AG09309 (cell line): ENCODE measurements around the gene TPM4.

Experiments
- DNase-seq: peaks from one replicate; pipeline ENCODE4 v3.0.0-alpha.2; 2010; ENCODE audit warnings: low read depth
- H3K4me3 ChIP-seq: 2 replicates; pipeline ENCODE4 v1.5.1; 2011; ENCODE audit warnings: mild to moderate bottlenecking, low read depth, low read length, moderate library complexity; ENCODE audit not compliant: control insufficient read depth
- TF ChIP-seq, protein P1 (sequence below): IDR thresholded peaks from 2 replicates; pipeline ENCODE4 v1.5.1; 2011; ENCODE audit warnings: mild to moderate bottlenecking, low read depth, low read length, inconsistent platforms; ENCODE audit not compliant: insufficient read depth, control insufficient read depth; ENCODE audit errors: missing control alignments

The TPM4 gene

DNA sequence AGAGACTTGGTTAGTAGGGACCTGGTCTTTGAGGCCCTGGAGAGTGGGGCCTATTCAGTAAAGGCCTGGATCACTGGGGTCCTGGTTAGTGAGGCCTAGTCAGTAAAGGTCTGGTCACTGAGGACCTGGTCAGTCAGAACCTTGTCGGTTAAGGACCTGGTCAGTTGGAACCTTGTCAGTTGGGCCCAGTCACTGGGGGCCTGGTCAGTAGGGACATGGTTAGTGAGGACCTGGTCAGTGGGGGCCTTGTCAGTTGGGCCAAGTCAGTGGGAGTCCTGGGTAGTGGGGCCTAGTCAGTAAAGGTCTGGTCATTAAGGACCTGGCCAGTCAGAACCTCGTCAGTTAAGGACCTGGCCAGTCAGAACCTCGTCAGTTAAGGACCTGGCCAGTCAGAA lies 43.2 kb upstream of the TPM4 start:
- TF ChIP-seq, protein P1, sequence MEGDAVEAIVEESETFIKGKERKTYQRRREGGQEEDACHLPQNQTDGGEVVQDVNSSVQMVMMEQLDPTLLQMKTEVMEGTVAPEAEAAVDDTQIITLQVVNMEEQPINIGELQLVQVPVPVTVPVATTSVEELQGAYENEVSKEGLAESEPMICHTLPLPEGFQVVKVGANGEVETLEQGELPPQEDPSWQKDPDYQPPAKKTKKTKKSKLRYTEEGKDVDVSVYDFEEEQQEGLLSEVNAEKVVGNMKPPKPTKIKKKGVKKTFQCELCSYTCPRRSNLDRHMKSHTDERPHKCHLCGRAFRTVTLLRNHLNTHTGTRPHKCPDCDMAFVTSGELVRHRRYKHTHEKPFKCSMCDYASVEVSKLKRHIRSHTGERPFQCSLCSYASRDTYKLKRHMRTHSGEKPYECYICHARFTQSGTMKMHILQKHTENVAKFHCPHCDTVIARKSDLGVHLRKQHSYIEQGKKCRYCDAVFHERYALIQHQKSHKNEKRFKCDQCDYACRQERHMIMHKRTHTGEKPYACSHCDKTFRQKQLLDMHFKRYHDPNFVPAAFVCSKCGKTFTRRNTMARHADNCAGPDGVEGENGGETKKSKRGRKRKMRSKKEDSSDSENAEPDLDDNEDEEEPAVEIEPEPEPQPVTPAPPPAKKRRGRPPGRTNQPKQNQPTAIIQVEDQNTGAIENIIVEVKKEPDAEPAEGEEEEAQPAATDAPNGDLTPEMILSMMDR = no peak
- DNase-seq = no peak
- H3K4me3 ChIP-seq = no peak overlapping the region

DNA sequence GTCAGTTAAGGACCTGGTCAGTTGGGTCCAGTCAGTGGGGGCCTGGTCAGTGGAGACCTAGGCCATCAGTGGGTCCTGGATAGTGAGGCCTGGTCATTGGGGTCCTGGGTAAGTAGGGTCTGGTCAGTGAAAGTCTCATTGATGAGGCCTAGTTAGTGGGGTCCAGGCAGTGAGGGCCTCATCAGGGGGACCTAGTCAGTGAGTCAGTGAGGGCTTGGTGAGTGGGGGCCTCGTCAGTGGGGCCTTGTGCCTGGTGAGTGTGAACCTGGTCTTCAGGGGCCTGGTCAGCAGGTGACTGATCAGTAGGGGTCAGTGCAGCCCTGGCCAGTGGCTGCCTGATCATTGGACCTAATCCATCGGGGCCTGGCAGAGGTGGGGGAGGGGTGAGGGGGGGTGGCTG lies 42.6 kb upstream of the TPM4 start:
- TF ChIP-seq, protein P1 = no peak
- DNase-seq = no peak
- H3K4me3 ChIP-seq = no peak overlapping the region

DNA sequence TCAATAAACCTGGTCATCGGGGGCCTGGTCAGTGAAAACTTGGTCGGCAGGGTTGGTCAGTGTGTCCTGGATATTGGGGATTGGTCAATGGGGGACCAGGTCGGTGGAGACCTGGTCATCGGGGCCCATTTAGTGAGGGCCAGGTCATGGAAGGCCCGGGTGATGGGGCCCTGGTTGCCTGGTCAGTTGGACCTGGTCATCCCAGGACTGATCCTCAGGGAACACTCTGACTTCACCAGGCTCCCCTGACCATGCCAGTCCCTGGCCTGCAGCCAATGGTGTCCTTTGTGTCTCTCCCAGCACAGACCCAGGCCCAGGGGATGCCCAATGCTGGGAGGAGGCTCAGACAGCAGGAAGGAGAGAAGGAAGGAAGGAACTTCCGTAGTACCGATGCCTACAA lies 42.1 kb upstream of the TPM4 start:
- no peak overlapping the region for H3K4me3 ChIP-seq
- no peak for DNase-seq
- TF ChIP-seq, protein P1 = no peak

DNA sequence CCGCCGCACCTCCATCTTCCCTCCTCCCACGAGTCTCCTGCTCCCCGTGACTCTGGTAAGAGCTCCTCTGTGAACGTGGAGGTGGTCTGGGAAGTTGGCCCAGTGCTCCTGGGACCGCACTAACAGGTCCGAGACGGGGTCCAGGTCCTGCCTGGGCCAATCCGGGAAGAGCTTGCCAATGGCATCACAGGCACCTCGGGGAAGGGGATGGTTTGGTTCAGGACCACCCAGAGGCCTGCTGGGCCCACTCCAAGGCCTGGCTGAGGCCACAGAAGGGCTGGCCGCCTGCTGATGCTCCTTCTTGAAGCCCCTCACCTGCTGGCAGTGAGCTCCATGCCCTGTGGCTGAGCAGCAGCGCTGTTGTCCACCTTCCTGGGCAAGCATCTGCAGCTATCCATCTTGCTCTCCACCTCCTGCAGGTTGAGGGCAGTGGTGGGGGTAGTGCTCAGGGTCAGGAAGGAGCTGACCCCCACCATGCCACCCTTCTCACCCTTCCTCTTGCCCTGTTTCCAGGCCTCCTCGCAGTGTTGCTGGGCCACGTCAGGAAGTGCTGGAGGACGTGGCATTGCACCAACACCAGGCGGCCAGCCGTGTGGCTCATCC lies 41.2 kb upstream of the TPM4 start:
- no peak overlapping the region for H3K4me3 ChIP-seq
- TF ChIP-seq, protein P1 = no peak
- no peak for DNase-seq

DNA sequence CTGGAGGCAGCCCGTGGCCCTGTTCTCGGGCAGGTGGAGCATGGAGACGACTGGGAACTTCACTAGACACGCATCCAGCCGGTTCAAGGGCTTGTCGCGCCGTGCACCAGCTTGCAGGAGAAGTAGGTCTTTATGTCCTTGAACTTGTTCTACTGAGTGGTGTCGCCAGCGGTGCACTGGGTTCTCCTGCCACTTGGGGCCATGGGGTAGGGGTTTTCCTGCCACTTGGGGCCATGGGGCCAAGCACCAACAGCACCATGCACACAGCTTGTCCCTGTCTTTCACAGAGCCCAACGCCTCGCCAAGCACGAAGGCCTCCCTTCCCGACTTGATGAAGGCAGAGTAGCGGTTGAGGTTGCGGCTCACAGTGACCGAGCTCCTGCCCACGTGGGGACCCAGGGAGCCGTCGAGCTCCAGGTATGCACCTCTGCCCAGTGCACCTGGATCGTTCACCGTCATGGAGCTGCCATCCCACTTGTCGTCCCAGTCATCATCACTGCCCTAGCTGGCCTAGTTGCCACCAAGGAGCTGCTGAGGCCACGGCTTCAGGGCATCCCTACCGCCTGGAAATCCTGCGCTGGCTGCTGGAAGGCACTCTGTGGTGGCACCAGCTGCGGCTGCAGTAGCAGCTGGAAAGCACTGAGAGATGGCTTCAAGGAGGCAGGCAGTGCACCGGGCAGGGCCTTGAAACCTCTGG lies 40.5 kb upstream of the TPM4 start:
- no peak for DNase-seq
- TF ChIP-seq, protein P1 = no peak
- H3K4me3 ChIP-seq = no peak overlapping the region

DNA sequence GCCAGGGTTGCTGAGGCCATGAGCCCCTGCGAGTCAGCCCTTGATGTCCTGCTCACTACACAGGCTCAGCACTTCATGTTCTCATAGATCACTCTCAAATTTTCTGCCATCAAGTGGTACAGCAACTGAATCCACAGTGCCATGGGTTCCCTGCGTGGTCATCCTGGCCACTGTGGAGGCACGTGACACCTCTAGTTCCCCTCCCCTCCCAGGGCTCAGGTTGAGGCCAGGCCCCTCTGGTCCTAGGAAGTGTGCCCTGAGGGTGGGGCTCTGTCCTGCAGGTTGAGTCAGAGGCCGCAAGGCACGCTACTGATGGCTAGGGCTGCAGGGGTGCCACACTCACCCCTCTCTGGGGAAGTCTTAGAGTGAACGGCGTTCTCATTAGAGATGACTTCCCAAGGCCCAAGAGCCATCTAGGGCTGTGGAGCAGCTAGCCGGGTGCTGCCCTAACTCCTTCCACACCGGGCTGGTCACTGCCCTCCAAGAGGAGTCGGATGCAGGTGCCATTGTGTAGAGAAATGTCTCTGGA lies 39.8 kb upstream of the TPM4 start:
- H3K4me3 ChIP-seq = no peak overlapping the region
- TF ChIP-seq, protein P1 = no peak
- no peak for DNase-seq
